Activated CD4-positive, alpha-beta T cell treated with anti-CD3 and anti-CD28 coated beads, Interleukin-2, amount 10 ng/mL, durations not matched to agents 24 days and 14 days (primary cell): ENCODE results near the gene ZNF286A. TPM values are rescaled to one million over a fixed set of nuclear protein-coding genes. Genes with fewer than 3 reads are reported as not detected.
"Not testable (repeated sequence)": the region's sequence is repeated elsewhere in the genome, so short reads cannot be mapped to it uniquely, and the experiment has no call there.

Experiments
- DNase-seq: peaks from one replicate; pipeline ENCODE4 v3.0.0; 2022
- H3K27ac Mint-ChIP-seq: one replicate; pipeline ENCODE4 v1.8.0; 2022; ENCODE audit warnings: mild to moderate bottlenecking, mixed read lengths
- H3K27me3 Mint-ChIP-seq: one replicate; pipeline ENCODE4 v1.8.0; 2022; ENCODE audit warnings: mixed read lengths
- H3K36me3 Mint-ChIP-seq: one replicate; pipeline ENCODE4 v1.8.0; 2022; ENCODE audit warnings: low read depth, mild to moderate bottlenecking, mixed read lengths
- H3K4me1 Mint-ChIP-seq: one replicate; pipeline ENCODE4 v1.8.0; 2021; ENCODE audit warnings: mixed read lengths
- H3K4me3 Mint-ChIP-seq: one replicate; pipeline ENCODE4 v1.8.0; 2022; ENCODE audit warnings: mild to moderate bottlenecking, moderate library complexity, mixed read lengths
- H3K9me3 Mint-ChIP-seq: one replicate; pipeline ENCODE4 v1.8.0; 2021; ENCODE audit warnings: mixed read lengths
- intact Hi-C: fragments of 100-400 bp; cut with micrococcal nuclease; formaldehyde crosslinking; loops from one replicate; pipeline ENCODE4 v1.15.1; 2023
- total RNA-seq: library from RNA; stranded (reverse); gene quantifications from 2 replicates; pipeline ENCODE4 v1.2.3, GENCODE V29; 2022

The ZNF286A gene
- total RNA-seq, 1 donor from 2014 or later: 25.6 TPM

- H3K36me3 Mint-ChIP-seq, DNase-seq, H3K27ac Mint-ChIP-seq, H3K4me1 Mint-ChIP-seq, H3K27me3 Mint-ChIP-seq, H3K4me3 Mint-ChIP-seq, intact Hi-C loops, H3K9me3 Mint-ChIP-seq: not testable (repeated sequence)
Measured at GRCh38 chr17:15731900-15732299, 32.3 kb downstream of the ZNF286A start, which contains the start of gene TBC1D26. Gene TBC1D26, plus strand, starts transcription at chr17:15732283. Its CDS starts 3,066 bp downstream, at chr17:15735349.

GRCh38 chr17:15733174-15733789 lies 33.7 kb downstream of the ZNF286A start:
- H3K27me3 Mint-ChIP-seq, H3K9me3 Mint-ChIP-seq, H3K27ac Mint-ChIP-seq, intact Hi-C loops, H3K4me1 Mint-ChIP-seq, H3K4me3 Mint-ChIP-seq, H3K36me3 Mint-ChIP-seq, DNase-seq: not testable (repeated sequence)

GRCh38 chr17:15736578-15736977 lies 37.0 kb downstream of the ZNF286A start:
- H3K4me1 Mint-ChIP-seq, H3K27ac Mint-ChIP-seq, H3K36me3 Mint-ChIP-seq, H3K27me3 Mint-ChIP-seq, H3K4me3 Mint-ChIP-seq, DNase-seq, H3K9me3 Mint-ChIP-seq, intact Hi-C loops: not testable (repeated sequence)

- H3K27me3 Mint-ChIP-seq: peaks cover 4% of the 10 kb centered on the region
- no peak overlapping the region for H3K4me3 Mint-ChIP-seq
- no peaks in the 10 kb centered on the region for H3K9me3 Mint-ChIP-seq
- no peaks in the 10 kb centered on the region for H3K4me1 Mint-ChIP-seq
- H3K36me3 Mint-ChIP-seq: no peaks in the 10 kb centered on the region
- intact Hi-C loops: no loop called here
- no peak for DNase-seq
- H3K27ac Mint-ChIP-seq: no peak overlapping the region
Measured at GRCh38 chr17:15738066-15738465, 38.5 kb downstream of the ZNF286A start.

GRCh38 chr17:15739259-15739658 lies 39.7 kb downstream of the ZNF286A start:
- H3K27ac Mint-ChIP-seq, H3K9me3 Mint-ChIP-seq, H3K27me3 Mint-ChIP-seq, intact Hi-C loops, DNase-seq, H3K36me3 Mint-ChIP-seq, H3K4me3 Mint-ChIP-seq, H3K4me1 Mint-ChIP-seq: not testable (repeated sequence)

GRCh38 chr17:15740041-15740440 lies 40.5 kb downstream of the ZNF286A start:
- H3K27me3 Mint-ChIP-seq, intact Hi-C loops, H3K4me1 Mint-ChIP-seq, DNase-seq, H3K36me3 Mint-ChIP-seq, H3K4me3 Mint-ChIP-seq, H3K9me3 Mint-ChIP-seq, H3K27ac Mint-ChIP-seq: not testable (repeated sequence)

- no peak overlapping the region for H3K4me3 Mint-ChIP-seq
- H3K4me1 Mint-ChIP-seq: no peaks in the 10 kb centered on the region
- H3K9me3 Mint-ChIP-seq: no peaks in the 10 kb centered on the region
- H3K27ac Mint-ChIP-seq: no peak overlapping the region
- no peak for DNase-seq
- intact Hi-C loops: no loop called here
- H3K27me3 Mint-ChIP-seq: peaks cover 12% of the 10 kb centered on the region
- no peaks in the 10 kb centered on the region for H3K36me3 Mint-ChIP-seq
Measured at GRCh38 chr17:15740570-15741120, 41.1 kb downstream of the ZNF286A start.

- H3K9me3 Mint-ChIP-seq: no peaks in the 10 kb centered on the region
- H3K27ac Mint-ChIP-seq: no peak overlapping the region
- no peaks in the 10 kb centered on the region for H3K4me1 Mint-ChIP-seq
- DNase-seq: no peak
- H3K4me3 Mint-ChIP-seq: no peak overlapping the region
- peaks cover 16% of the 10 kb centered on the region for H3K27me3 Mint-ChIP-seq
- intact Hi-C loops: no loop called here
- no peaks in the 10 kb centered on the region for H3K36me3 Mint-ChIP-seq
Measured at GRCh38 chr17:15741624-15742023, 42.1 kb downstream of the ZNF286A start.

- Mint-ChIP-seq H3K36me3 (no peaks in the 10 kb centered on the region), H3K4me1 (no peaks in the 10 kb centered on the region), H3K27ac (no peak overlapping the region), H3K9me3 (no peaks in the 10 kb centered on the region), H3K4me3 (no peak overlapping the region), H3K27me3 (peaks cover 18% of the 10 kb centered on the region)
- intact Hi-C loops: no loop called here
- DNase-seq: no peak
Measured at GRCh38 chr17:15742051-15742795, 42.7 kb downstream of the ZNF286A start.

- no peak overlapping the region for H3K27ac Mint-ChIP-seq
- peaks cover 18% of the 10 kb centered on the region for H3K27me3 Mint-ChIP-seq
- H3K4me3 Mint-ChIP-seq: no peak overlapping the region
- no peaks in the 10 kb centered on the region for H3K4me1 Mint-ChIP-seq
- intact Hi-C loops: no loop called here
- H3K9me3 Mint-ChIP-seq: no peaks in the 10 kb centered on the region
- H3K36me3 Mint-ChIP-seq: no peaks in the 10 kb centered on the region
- DNase-seq: peak; percentile 41
Measured at GRCh38 chr17:15742921-15743320, 43.4 kb downstream of the ZNF286A start.

GRCh38 chr17:15744074-15744676 lies 44.6 kb downstream of the ZNF286A start:
- intact Hi-C loops: no loop called here
- Mint-ChIP-seq H3K27ac (no peak overlapping the region), H3K36me3 (no peaks in the 10 kb centered on the region), H3K4me3 (no peak overlapping the region), H3K27me3 (peaks cover 22% of the 10 kb centered on the region), H3K9me3 (no peaks in the 10 kb centered on the region), H3K4me1 (no peaks in the 10 kb centered on the region)
- DNase-seq: peak; percentile 43

GRCh38 chr17:15744885-15745284 lies 45.3 kb downstream of the ZNF286A start:
- H3K36me3 Mint-ChIP-seq: no peaks in the 10 kb centered on the region
- no peaks in the 10 kb centered on the region for H3K4me1 Mint-ChIP-seq
- peak; percentile 39 for DNase-seq
- no peaks in the 10 kb centered on the region for H3K9me3 Mint-ChIP-seq
- H3K4me3 Mint-ChIP-seq: no peak overlapping the region
- H3K27me3 Mint-ChIP-seq: peaks cover 18% of the 10 kb centered on the region
- intact Hi-C loops: no loop called here
- no peak overlapping the region for H3K27ac Mint-ChIP-seq

GRCh38 chr17:15749403-15749802 lies 49.9 kb downstream of the ZNF286A start:
- intact Hi-C loops, H3K27ac Mint-ChIP-seq, H3K4me1 Mint-ChIP-seq, H3K36me3 Mint-ChIP-seq, H3K9me3 Mint-ChIP-seq, H3K4me3 Mint-ChIP-seq: not testable (repeated sequence)
- peaks cover 18% of the 10 kb centered on the region for H3K27me3 Mint-ChIP-seq
- peak; percentile 34 for DNase-seq

GRCh38 chr17:15768865-15769533 lies 69.4 kb downstream of the ZNF286A start:
- H3K9me3 Mint-ChIP-seq, H3K4me3 Mint-ChIP-seq, DNase-seq, H3K4me1 Mint-ChIP-seq, H3K27me3 Mint-ChIP-seq, H3K27ac Mint-ChIP-seq, H3K36me3 Mint-ChIP-seq, intact Hi-C loops: not testable (repeated sequence)
